Measurements from ENCODE around the gene MCEE.

- no peak for TF ChIP-seq TARDBP (IDR thresholded peaks at IDR 0.05)
- no peak for TF ChIP-seq ZNF384 (IDR thresholded peaks at IDR 0.05)
- TF ChIP-seq LEF1 (IDR thresholded peaks at IDR 0.05; ENCODE audit: borderline replicate concordance) = no peak
- no peak for TF ChIP-seq SUZ12 (IDR thresholded peaks at IDR 0.05)
- no peak for TF ChIP-seq FOXK2 (IDR thresholded peaks at IDR 0.05)
- TF ChIP-seq FOXM1 (IDR thresholded peaks at IDR 0.05; ENCODE audit: borderline replicate concordance) = no peak
- no peak for TF ChIP-seq PKNOX1 (IDR thresholded peaks at IDR 0.05)
- no peak for TF ChIP-seq L3MBTL2 (conservative IDR thresholded peaks at IDR 0.05)
- TF ChIP-seq FOXA1 (IDR thresholded peaks at IDR 0.05) = no peak
- TF ChIP-seq BHLHE40 (IDR thresholded peaks at IDR 0.05; ENCODE audit: borderline replicate concordance) = no peak
- no peak for TF ChIP-seq ELF4 (IDR thresholded peaks at IDR 0.05)
Measured at GRCh38 chr2:71063216-71063615, 66.8 kb downstream of the MCEE start.
